Measurements from ENCODE around the gene LAMB3. TPM values are rescaled to one million over a fixed set of nuclear protein-coding genes. Genes with fewer than 3 reads are reported as not detected.

LAMB3 gene
- total RNA-seq, 1 donor from 2014 or later = 2.6 TPM

DNA sequence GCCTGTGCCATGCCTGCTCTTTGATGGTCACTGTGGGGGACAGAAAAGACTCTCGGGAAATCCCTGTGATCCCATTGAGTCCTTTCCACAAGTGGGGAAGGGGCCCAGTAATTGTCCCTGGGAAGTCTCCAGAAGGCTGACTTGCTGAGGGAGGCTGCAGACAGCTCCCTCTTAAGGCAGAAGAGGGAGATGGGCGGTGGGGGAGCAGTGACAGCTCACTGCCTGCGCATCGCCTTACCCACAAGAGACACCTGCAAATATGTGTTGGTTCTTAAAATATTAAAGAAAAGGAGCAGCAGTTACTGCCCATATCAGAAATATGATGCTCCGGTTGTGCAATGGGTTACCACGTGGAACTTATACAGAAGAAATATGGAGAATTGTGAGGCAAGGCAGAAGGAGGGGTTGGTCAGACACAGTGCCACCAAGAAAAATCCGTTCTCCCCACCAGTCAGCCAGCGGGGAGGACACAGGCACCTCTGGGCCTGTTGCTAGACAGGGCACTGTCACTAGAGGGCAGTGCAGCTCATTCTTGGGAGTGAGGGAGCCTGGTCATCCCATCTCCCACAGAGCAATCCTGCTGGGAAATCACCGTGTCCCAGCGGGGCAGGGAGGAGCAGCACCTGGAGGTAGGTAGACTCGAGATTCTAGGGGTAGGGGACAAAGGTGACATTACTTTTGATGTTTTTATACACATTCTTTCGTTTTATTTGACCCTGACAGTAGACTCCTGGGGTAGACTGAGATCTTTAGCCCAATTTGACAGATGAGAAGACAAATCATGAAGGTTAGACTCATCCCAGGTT, 75.6 kb downstream of the LAMB3 start:
- Mint-ChIP-seq H3K9me3 (ENCODE audit: unreplicated experiment) (no peaks in the 10 kb centered on the region), H3K36me3 (ENCODE audit: unreplicated experiment) (no peaks in the 10 kb centered on the region), H3K27me3 (ENCODE audit: unreplicated experiment) (peaks cover 37% of the 10 kb centered on the region), H3K27ac (ENCODE audit: unreplicated experiment) (no peak overlapping the region), H3K4me3 (ENCODE audit: unreplicated experiment) (no peak overlapping the region), H3K4me1 (ENCODE audit: unreplicated experiment) (peaks cover 2% of the 10 kb centered on the region)
- TF ChIP-seq, protein P1, sequence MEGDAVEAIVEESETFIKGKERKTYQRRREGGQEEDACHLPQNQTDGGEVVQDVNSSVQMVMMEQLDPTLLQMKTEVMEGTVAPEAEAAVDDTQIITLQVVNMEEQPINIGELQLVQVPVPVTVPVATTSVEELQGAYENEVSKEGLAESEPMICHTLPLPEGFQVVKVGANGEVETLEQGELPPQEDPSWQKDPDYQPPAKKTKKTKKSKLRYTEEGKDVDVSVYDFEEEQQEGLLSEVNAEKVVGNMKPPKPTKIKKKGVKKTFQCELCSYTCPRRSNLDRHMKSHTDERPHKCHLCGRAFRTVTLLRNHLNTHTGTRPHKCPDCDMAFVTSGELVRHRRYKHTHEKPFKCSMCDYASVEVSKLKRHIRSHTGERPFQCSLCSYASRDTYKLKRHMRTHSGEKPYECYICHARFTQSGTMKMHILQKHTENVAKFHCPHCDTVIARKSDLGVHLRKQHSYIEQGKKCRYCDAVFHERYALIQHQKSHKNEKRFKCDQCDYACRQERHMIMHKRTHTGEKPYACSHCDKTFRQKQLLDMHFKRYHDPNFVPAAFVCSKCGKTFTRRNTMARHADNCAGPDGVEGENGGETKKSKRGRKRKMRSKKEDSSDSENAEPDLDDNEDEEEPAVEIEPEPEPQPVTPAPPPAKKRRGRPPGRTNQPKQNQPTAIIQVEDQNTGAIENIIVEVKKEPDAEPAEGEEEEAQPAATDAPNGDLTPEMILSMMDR (IDR thresholded peaks at IDR 0.05) = peak; percentile 93
- peak; percentile 89 for DNase-seq (ENCODE audit: extremely low spot score, unreplicated experiment)

DNA sequence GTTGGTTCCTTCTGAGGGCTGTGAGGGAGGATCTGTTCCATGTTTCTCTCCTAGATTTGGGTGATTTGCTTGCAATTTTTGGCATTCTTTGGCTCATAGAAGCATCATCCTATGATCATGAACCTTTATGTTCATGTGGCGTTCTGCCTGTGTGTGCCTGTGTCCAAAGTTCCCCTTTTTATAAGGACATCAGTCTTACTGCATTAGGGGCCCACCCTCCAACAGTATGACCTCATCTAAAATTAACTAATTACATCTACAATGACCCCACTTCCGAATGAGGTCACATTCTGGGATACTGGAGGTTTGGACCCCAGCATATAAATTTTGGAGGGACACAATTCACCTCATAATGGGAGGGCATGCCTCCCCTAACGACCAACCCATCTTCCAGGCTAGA, 81.5 kb downstream of the LAMB3 start:
- no peak overlapping the region for H3K27ac Mint-ChIP-seq (ENCODE audit: unreplicated experiment)
- TF ChIP-seq, protein P1 (IDR thresholded peaks at IDR 0.05) = no peak
- H3K4me3 Mint-ChIP-seq (ENCODE audit: unreplicated experiment) = no peak overlapping the region
- peaks cover 56% of the 10 kb centered on the region for H3K27me3 Mint-ChIP-seq (ENCODE audit: unreplicated experiment)
- no peak for DNase-seq (ENCODE audit: extremely low spot score, unreplicated experiment)
- H3K4me1 Mint-ChIP-seq (ENCODE audit: unreplicated experiment) = peaks cover 5% of the 10 kb centered on the region
- no peaks in the 10 kb centered on the region for H3K9me3 Mint-ChIP-seq (ENCODE audit: unreplicated experiment)
- H3K36me3 Mint-ChIP-seq (ENCODE audit: unreplicated experiment) = no peaks in the 10 kb centered on the region

DNA sequence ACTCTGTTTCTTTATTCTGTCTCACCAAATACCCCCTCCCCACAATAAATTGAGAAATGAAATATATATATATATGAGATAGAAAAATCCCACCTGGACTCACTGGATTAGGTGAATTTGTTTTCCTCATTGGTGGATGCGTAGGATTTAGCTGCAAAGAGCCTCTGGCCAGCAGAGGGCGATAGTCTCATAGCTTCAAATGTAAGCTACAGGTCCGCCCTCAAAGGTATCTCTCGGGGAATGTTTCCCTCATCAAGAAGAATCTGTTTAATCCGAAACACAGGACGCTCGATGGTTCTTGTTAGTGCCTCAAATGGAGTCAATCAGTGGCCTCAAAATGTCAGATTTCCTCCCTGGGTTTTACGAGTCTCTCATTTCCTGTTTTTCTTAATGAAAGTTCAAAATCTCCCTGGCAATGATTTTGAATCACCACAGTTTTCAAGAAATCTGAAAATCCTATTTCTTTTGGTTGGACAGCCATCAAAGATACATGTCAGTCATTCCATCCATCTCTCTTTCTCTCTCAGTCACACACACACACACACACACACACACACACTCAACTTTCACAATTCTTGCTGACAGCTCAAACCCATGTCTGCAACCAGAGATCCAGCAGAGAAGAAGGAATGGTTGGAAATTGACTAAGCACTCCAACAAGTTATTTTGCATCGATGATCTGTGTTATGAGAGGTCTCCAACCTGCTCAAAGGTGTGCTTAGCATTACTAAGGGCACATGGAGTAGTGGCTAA, 82.6 kb downstream of the LAMB3 start:
- Mint-ChIP-seq H3K27me3 (ENCODE audit: unreplicated experiment) (peaks cover 58% of the 10 kb centered on the region), H3K27ac (ENCODE audit: unreplicated experiment) (no peak overlapping the region), H3K9me3 (ENCODE audit: unreplicated experiment) (no peaks in the 10 kb centered on the region), H3K4me1 (ENCODE audit: unreplicated experiment) (peaks cover 5% of the 10 kb centered on the region), H3K36me3 (ENCODE audit: unreplicated experiment) (no peaks in the 10 kb centered on the region), H3K4me3 (ENCODE audit: unreplicated experiment) (peak overlapping the region; percentile 28)
- DNase-seq (ENCODE audit: extremely low spot score, unreplicated experiment) = no peak
- TF ChIP-seq, protein P1 (IDR thresholded peaks at IDR 0.05) = peak; percentile 91

DNA sequence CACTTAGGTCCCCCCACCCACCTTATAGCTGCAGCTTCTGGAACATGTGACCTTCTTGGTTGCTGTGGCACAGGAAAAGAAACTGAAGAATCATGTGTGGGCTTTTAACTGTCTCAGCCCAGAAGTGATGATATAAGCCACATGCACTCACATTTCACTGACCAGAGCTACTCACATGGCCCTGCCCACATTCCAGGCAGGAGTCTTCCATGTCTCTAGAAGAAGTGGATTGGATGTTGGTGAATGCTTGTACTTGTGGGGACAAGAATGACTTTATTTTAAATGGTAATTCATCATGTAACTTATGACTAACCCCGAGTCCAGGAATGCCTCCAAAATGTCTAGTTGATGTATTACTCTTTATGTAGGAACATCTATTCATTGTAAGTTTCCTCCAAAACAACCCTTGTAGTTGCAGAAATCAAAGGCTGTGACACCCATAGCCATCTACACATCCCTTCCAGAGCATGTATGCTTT, 84.5 kb downstream of the LAMB3 start:
- DNase-seq (ENCODE audit: extremely low spot score, unreplicated experiment) = no peak

More for the DNA sequence above, 84.5 kb downstream of the LAMB3 start:
- Mint-ChIP-seq H3K27ac (ENCODE audit: unreplicated experiment) (no peak overlapping the region), H3K27me3 (ENCODE audit: unreplicated experiment) (peaks cover 58% of the 10 kb centered on the region), H3K9me3 (ENCODE audit: unreplicated experiment) (no peaks in the 10 kb centered on the region), H3K4me1 (ENCODE audit: unreplicated experiment) (peaks cover 5% of the 10 kb centered on the region), H3K36me3 (ENCODE audit: unreplicated experiment) (no peaks in the 10 kb centered on the region), H3K4me3 (ENCODE audit: unreplicated experiment) (no peak overlapping the region)
- TF ChIP-seq, protein P1 (IDR thresholded peaks at IDR 0.05) = no peak
